ENCODE results near the gene TRANK1. TPM values are rescaled to one million over a fixed set of nuclear protein-coding genes. Genes with fewer than 3 reads are reported as not detected.

The TRANK1 gene
- total RNA-seq, 1 experiment from 2014 or later: 0.58 TPM

DNA sequence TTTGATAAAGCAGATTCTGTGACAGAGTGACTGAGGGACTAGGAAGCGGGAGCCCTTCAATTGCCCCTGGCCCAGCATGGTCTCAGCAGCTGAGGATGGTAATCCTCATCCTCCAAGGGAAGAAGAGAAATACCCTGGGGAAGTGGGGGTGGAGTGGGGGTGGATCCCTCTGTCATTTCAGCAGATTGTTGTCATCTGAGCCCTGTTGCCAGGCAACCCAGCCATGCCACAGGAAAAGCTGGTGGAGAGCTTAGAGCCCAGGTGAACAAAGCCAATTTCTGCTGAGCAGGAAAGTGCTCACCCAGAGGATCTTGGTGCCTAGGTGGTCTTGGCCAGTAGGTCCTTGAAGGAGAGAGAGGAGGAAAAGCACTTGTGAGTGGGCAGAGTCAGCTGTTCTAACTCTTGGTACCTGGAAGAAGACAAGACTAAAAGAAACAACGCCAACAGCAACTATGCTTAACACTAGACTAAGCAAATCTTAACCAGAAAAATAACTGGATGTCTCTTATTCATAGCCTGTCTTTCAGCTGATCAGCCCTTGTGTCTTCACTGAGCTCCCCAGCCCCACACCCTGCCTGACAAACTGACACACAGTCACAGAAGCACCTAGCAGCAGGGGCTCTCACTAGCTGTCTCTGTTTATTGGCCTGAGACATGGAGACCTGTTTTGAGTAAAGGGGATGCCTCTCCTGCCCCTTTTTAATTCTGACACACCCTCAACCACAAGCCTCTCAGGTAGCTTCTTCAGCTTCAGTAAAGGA is 140.4 kb downstream of the TRANK1 start:
- ChIA-PET CTCF (no interaction called here), POLR2A (ENCODE audit: unreplicated experiment) (no interaction called here)
- Histone ChIP-seq H2AFZ (ENCODE audit: low read length) (no peak overlapping the region), H3K9me3 (ENCODE audit: low read length) (peaks cover 5% of the 10 kb centered on the region; the same call in 1 of the 2 replicates), H3K36me3 (ENCODE audit: low read depth, low read length) (no peaks in the 10 kb centered on the region), H3K4me2 (ENCODE audit: low read length) (no peak overlapping the region), H3K9me2 (replicated peaks; ENCODE audit: low read length) (no peaks in the 10 kb centered on the region), H3K79me2 (ENCODE audit: low read length) (no peaks in the 10 kb centered on the region), H4K20me1 (ENCODE audit: low read length) (no peaks in the 10 kb centered on the region), H3K9ac (ENCODE audit: low read length) (no peak overlapping the region), H3K4me1 (ENCODE audit: insufficient read depth, low read length) (no peaks in the 10 kb centered on the region), H3F3A (ENCODE audit: low read length, unreplicated experiment) (no peaks in the 10 kb centered on the region), H3K27ac (ENCODE audit: low read length) (no peak overlapping the region), H3K4me3 (ENCODE audit: low read length) (no peak overlapping the region), H3K27me3 (ENCODE audit: low read length) (no peaks in the 10 kb centered on the region; the same call in 1 of the 2 replicates)
- TF ChIP-seq, protein P1, sequence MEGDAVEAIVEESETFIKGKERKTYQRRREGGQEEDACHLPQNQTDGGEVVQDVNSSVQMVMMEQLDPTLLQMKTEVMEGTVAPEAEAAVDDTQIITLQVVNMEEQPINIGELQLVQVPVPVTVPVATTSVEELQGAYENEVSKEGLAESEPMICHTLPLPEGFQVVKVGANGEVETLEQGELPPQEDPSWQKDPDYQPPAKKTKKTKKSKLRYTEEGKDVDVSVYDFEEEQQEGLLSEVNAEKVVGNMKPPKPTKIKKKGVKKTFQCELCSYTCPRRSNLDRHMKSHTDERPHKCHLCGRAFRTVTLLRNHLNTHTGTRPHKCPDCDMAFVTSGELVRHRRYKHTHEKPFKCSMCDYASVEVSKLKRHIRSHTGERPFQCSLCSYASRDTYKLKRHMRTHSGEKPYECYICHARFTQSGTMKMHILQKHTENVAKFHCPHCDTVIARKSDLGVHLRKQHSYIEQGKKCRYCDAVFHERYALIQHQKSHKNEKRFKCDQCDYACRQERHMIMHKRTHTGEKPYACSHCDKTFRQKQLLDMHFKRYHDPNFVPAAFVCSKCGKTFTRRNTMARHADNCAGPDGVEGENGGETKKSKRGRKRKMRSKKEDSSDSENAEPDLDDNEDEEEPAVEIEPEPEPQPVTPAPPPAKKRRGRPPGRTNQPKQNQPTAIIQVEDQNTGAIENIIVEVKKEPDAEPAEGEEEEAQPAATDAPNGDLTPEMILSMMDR (conservative IDR thresholded peaks at IDR 0.05; ENCODE audit: low read depth, low read length): no peak
- TF ChIP-seq EZH2phosphoT487 (IDR thresholded peaks at IDR 0.05; ENCODE audit: borderline replicate concordance, low read length): no peak
- no peak for TF ChIP-seq EZH2 (IDR thresholded peaks at IDR 0.05; ENCODE audit: low read length, unreplicated experiment)
- no TSS peak for BruUV-seq (replicated peaks)
- no peak for ATAC-seq
- intact Hi-C loops (cut with micrococcal nuclease): no loop called here
- no peak for DNase-seq

DNA sequence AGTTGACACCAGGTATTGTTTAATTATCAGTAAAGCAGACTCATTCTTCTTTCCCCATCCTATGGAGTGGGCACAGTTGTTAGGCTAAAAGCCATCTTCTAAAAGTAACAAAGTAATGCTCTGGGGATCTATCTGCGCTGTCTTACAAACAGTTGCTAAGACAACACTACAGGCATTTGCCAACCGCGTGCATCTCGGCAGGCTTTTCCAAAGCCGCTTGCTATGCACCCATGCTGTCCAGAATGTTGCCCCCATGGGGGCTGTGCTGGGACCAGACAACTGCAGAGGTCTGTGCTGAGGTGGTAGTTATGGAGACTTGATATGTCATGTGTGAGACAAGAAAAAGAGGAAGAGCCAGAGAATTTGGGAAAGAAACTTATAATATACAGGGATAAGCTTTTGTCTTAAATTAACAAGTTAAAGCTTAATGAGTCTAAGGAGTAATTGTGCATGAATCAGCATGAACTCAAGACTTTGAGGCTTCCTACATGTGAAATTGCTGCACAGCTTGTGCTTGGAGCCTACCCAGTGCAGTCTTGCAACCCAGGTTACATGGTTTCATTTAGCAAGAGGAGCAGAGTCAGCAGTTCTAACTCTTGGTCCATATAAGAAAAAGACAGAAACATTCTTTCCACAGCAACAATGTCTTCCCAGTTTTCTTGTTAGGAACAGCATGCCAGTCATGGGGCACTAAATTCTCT is 141.6 kb downstream of the TRANK1 start:
- no peak overlapping the region for H3K27ac ChIP-seq (ENCODE audit: low read length)
- no peaks in the 10 kb centered on the region for H4K20me1 ChIP-seq (ENCODE audit: low read length)
- no peak overlapping the region for H3K4me2 ChIP-seq (ENCODE audit: low read length)
- CTCF ChIA-PET: no interaction called here
- no peaks in the 10 kb centered on the region for H3K9me2 ChIP-seq (replicated peaks; ENCODE audit: low read length)
- H3K27me3 ChIP-seq (ENCODE audit: low read length): no peaks in the 10 kb centered on the region; the same call in 1 of the 2 replicates
- no TSS peak for BruUV-seq (replicated peaks)
- TF ChIP-seq, protein P1 (conservative IDR thresholded peaks at IDR 0.05; ENCODE audit: low read depth, low read length): no peak
- intact Hi-C loops (cut with micrococcal nuclease): no loop called here
- ATAC-seq: no peak
- no peaks in the 10 kb centered on the region for H3F3A ChIP-seq (ENCODE audit: low read length, unreplicated experiment)
- POLR2A ChIA-PET (ENCODE audit: unreplicated experiment): no interaction called here
- H3K9ac ChIP-seq (ENCODE audit: low read length): no peak overlapping the region
- no peak overlapping the region for H2AFZ ChIP-seq (ENCODE audit: low read length)
- no peak overlapping the region for H3K4me3 ChIP-seq (ENCODE audit: low read length)
- no peaks in the 10 kb centered on the region for H3K4me1 ChIP-seq (ENCODE audit: insufficient read depth, low read length)
- no peaks in the 10 kb centered on the region for H3K79me2 ChIP-seq (ENCODE audit: low read length)
- H3K36me3 ChIP-seq (ENCODE audit: low read depth, low read length): no peaks in the 10 kb centered on the region
- H3K9me3 ChIP-seq (ENCODE audit: low read length): peaks cover 5% of the 10 kb centered on the region; the same call in 1 of the 2 replicates
- DNase-seq: no peak

DNA sequence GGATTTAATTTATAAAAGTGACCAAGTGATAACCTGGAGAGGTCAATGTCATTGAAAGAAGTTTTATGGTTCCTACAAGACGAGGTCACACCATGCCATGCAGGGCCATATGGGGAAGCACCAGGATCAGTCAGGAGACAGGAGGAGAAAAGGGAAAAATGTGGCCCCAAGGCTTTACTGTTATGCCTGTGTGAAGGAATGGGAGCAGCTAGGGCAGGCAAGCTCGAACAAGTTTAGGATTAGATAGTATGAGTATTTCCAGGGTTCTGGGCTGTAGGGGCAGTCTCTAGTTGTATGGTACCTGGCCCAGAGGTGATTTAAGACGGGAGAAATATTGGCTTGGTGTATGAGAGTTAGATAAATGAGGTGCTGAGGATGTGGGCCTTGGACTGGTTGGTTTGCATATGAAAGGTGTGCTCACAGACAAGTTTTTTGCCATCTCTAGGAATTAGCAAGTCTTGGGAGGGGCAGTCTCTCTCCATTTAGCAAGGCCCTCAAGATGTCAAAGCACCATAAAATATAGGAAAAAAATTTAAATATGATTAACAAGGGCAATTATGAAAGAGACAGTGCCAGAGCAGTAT is 144.2 kb downstream of the TRANK1 start:
- H3K4me3 ChIP-seq (ENCODE audit: low read length): no peak overlapping the region
- ATAC-seq: no peak
- H3F3A ChIP-seq (ENCODE audit: low read length, unreplicated experiment): no peaks in the 10 kb centered on the region
- POLR2A ChIA-PET (ENCODE audit: unreplicated experiment): no interaction called here
- no peak overlapping the region for H3K27ac ChIP-seq (ENCODE audit: low read length)
- H3K4me2 ChIP-seq (ENCODE audit: low read length): no peak overlapping the region
- H3K9me3 ChIP-seq (ENCODE audit: low read length): no peaks in the 10 kb centered on the region
- H3K4me1 ChIP-seq (ENCODE audit: insufficient read depth, low read length): no peaks in the 10 kb centered on the region
- CTCF ChIA-PET: no interaction called here
- H3K9me2 ChIP-seq (replicated peaks; ENCODE audit: low read length): no peaks in the 10 kb centered on the region
- H3K9ac ChIP-seq (ENCODE audit: low read length): no peak overlapping the region
- no peaks in the 10 kb centered on the region for H3K36me3 ChIP-seq (ENCODE audit: low read depth, low read length)
- H3K79me2 ChIP-seq (ENCODE audit: low read length): no peaks in the 10 kb centered on the region
- H3K27me3 ChIP-seq (ENCODE audit: low read length): no peaks in the 10 kb centered on the region
- no peak for DNase-seq
- H2AFZ ChIP-seq (ENCODE audit: low read length): no peak overlapping the region
- H4K20me1 ChIP-seq (ENCODE audit: low read length): no peaks in the 10 kb centered on the region
- TF ChIP-seq, protein P1 (conservative IDR thresholded peaks at IDR 0.05; ENCODE audit: low read depth, low read length): no peak
- TF ChIP-seq EZH2phosphoT487 (IDR thresholded peaks at IDR 0.05; ENCODE audit: borderline replicate concordance, low read length): no peak
- no peak for TF ChIP-seq EZH2 (IDR thresholded peaks at IDR 0.05; ENCODE audit: low read length, unreplicated experiment)
- intact Hi-C loops (cut with micrococcal nuclease): no loop called here
- no TSS peak for BruUV-seq (replicated peaks)
